Naive thymus-derived CD4-positive, alpha-beta T cell (primary cell): ENCODE results near the gene DVL2. TPM values are rescaled to one million over a fixed set of nuclear protein-coding genes. Genes with fewer than 3 reads are reported as not detected.

Source experiments
- ATAC-seq: fragments of 150-1000 bp; cut with Tn5 transposase; 2 replicates; pipeline ENCODE4 v1.10.0; 2021; ENCODE audit warnings: mild to moderate bottlenecking, moderate library complexity
- CTCF ChIA-PET: fragments of 350-600 bp; sonication (Branson Sonifier 250); formaldehyde crosslinking; loops from one replicate; lab custom pipeline; 2021; ENCODE audit warnings: antibody characterized with exemption; lab: Charles Lee
- POLR2A ChIA-PET: fragments of 350-600 bp; sonication (Branson Sonifier 250); formaldehyde crosslinking; loops from one replicate; lab custom pipeline; 2021; ENCODE audit warnings: antibody characterized with exemption, inconsistent platforms; lab: Charles Lee
- DNase-seq, 9 donors: peaks; one replicate each; pipeline versions ENCODE4 v3.0.0 to v3.0.0-alpha.2; 2020 to 2022; ENCODE audit warnings: mixed read lengths in 1 of 9
- H3K27ac ChIP-seq: one replicate; pipeline ENCODE4 v1.7.0; 2013; ENCODE audit warnings: mild to moderate bottlenecking, low read depth, low read length, moderate library complexity
- H3K27me3 ChIP-seq, 2 donors: one replicate each; pipeline ENCODE4 v1.7.0; 2013; ENCODE audit warnings: low read length in 2 of 2, mild to moderate bottlenecking in 2 of 2, moderate library complexity in 2 of 2; ENCODE audit not compliant: control insufficient read depth in 2 of 2, insufficient read depth in 2 of 2
- H3K36me3 ChIP-seq, 3 experiments: 1 replicate in 2 of 3; 2 replicates in 1 of 3; pipeline ENCODE4 v1.7.0; 2013; ENCODE audit warnings: low read length in 3 of 3, mild to moderate bottlenecking in 3 of 3, moderate library complexity in 1 of 3; ENCODE audit not compliant: insufficient read depth in 3 of 3, control insufficient read depth in 2 of 3
- H3K4me1 ChIP-seq, 2 donors: one replicate each; pipeline ENCODE4 v1.7.0; 2013; ENCODE audit warnings: low read length in 2 of 2, mild to moderate bottlenecking in 2 of 2, moderate library complexity in 1 of 2; ENCODE audit not compliant: control insufficient read depth in 2 of 2, insufficient read depth in 2 of 2
- H3K4me3 ChIP-seq: 2 replicates; pipeline ENCODE4 v1.7.0; 2013; ENCODE audit warnings: mild to moderate bottlenecking, low read length
- H3K9me3 ChIP-seq, 3 experiments: 1 replicate in 2 of 3; 2 replicates in 1 of 3; pipeline ENCODE4 v1.7.0; 2013; ENCODE audit warnings: low read length in 3 of 3; ENCODE audit not compliant: control insufficient read depth in 2 of 3
- H3K27ac Mint-ChIP-seq, 9 donors: one replicate each; pipeline ENCODE4 v1.8.0; 2020 to 2022; ENCODE audit warnings: mixed read lengths in 9 of 9, mild to moderate bottlenecking in 8 of 9, moderate library complexity in 5 of 9, inconsistent platforms in 2 of 9
- H3K27me3 Mint-ChIP-seq, 5 donors: one replicate each; pipeline ENCODE4 v1.8.0; 2021 to 2022; ENCODE audit warnings: mixed read lengths in 5 of 5, mild to moderate bottlenecking in 1 of 5
- H3K36me3 Mint-ChIP-seq, 5 donors: one replicate each; pipeline ENCODE4 v1.8.0; 2020 to 2022; ENCODE audit warnings: mixed read lengths in 5 of 5, mild to moderate bottlenecking in 3 of 5, inconsistent platforms in 1 of 5
- H3K4me1 Mint-ChIP-seq, 7 donors: one replicate each; pipeline ENCODE4 v1.8.0; 2020 to 2022; ENCODE audit warnings: mixed read lengths in 7 of 7, mild to moderate bottlenecking in 3 of 7, inconsistent platforms in 1 of 7
- H3K4me3 Mint-ChIP-seq, 10 donors: one replicate each; pipeline ENCODE4 v1.8.0; 2020 to 2022; ENCODE audit warnings: mild to moderate bottlenecking in 10 of 10, mixed read lengths in 10 of 10, moderate library complexity in 6 of 10, inconsistent platforms in 2 of 10
- H3K9me3 Mint-ChIP-seq, 11 donors: one replicate each; pipeline ENCODE4 v1.8.0; 2020 to 2022; ENCODE audit warnings: mixed read lengths in 11 of 11, mild to moderate bottlenecking in 4 of 11, inconsistent platforms in 1 of 11, moderate library complexity in 1 of 11
- intact Hi-C, 2 donors: fragments of 100-400 bp; cut with micrococcal nuclease; formaldehyde crosslinking; loops; one replicate each; pipeline ENCODE4 v1.15.1; 2023
- polyA plus RNA-seq, 2 donors: library from polyadenylated mRNA; unstranded; fragments of 300-500 nt; fragmentation: Illumina TruSeq; gene quantifications; one replicate each; pipeline ENCODE4 v1.2.3, GENCODE V29; 2021
- total RNA-seq, 6 experiments: library from RNA in 5 of 6; stranded (reverse) in 5 of 6; gene quantifications; 1 replicate in 5 of 6; 2 replicates in 1 of 6; pipeline ENCODE4 v1.2.3 and lab custom pipeline; 2021 to 2026

DVL2 gene
- total and polyA plus RNA-seq, 7 experiments from 2014 or later = 15.1 to 91.5 (median 51.3) TPM

- Histone ChIP-seq H3K9me3 (no peaks in the 10 kb centered on the region), H3K27ac (peak overlapping the region; percentile 97), H3K27me3 (no peaks in the 10 kb centered on the region), H3K4me3 (peak overlapping the region; percentile 61), H3K36me3 (peaks cover 0 to 6% (median 0%) of the 10 kb centered on the region in 3 experiments), H3K4me1 (peaks cover 26 to 51% of the 10 kb centered on the region in 2 donors)
- Mint-ChIP-seq H3K36me3 (no peaks in the 10 kb centered on the region), H3K27me3 (peaks cover 0 to 14% (median 0%) of the 10 kb centered on the region in 5 donors), H3K27ac (peak overlapping the region; percentile 90 to 100 (median 99)), H3K9me3 (peaks cover 0 to 6% (median 0%) of the 10 kb centered on the region in 11 donors), H3K4me3 (peak overlapping the region; percentile 76 to 97 (median 94)), H3K4me1 (peaks cover 36 to 70% (median 66%) of the 10 kb centered on the region in 7 donors)
- ChIA-PET POLR2A (interaction anchor here (0.6 to 13.7 kb wide), 9 partner anchors 11 to 368 kb away, joined by 3 to 265 read pairs (median 5); partner anchors contain the start of genes ACAP1, DVL2, GABARAP and MPDU1), CTCF (no interaction called here)
- ATAC-seq = no peak
- no peak for DNase-seq
- intact Hi-C loops = loop anchor here (1.0 to 10.0 kb wide), 7 partner anchors 168 to 630 kb away; partner anchors contain the start of genes C17orf100 (in 1 of the 2), KDM6B (in 1 of the 2), MED31 (in 1 of the 2) and POLR2A (in 1 of the 2)
Measured at GRCh38 chr17:7215136-7215638, 19.1 kb downstream of the DVL2 start.

- Mint-ChIP-seq H3K36me3 (no peaks in the 10 kb centered on the region), H3K27me3 (peaks cover 0 to 16% (median 0%) of the 10 kb centered on the region in 5 donors), H3K27ac (peak overlapping the region; percentile 90 to 100 (median 99)), H3K4me3 (peak overlapping the region; percentile 76 to 97 (median 94)), H3K4me1 (peaks cover 36 to 69% (median 65%) of the 10 kb centered on the region in 7 donors), H3K9me3 (peaks cover 0 to 5% (median 0%) of the 10 kb centered on the region in 11 donors)
- H3K4me1 ChIP-seq = peaks cover 25 to 49% of the 10 kb centered on the region in 2 donors
- peak overlapping the region; percentile 61 for H3K4me3 ChIP-seq
- H3K27me3 ChIP-seq = no peaks in the 10 kb centered on the region
- peak overlapping the region; percentile 97 for H3K27ac ChIP-seq
- POLR2A ChIA-PET = interaction anchor here (0.6 to 13.7 kb wide), 9 partner anchors 10 to 369 kb away, joined by 3 to 265 read pairs (median 5); partner anchors contain the start of genes ACAP1, DVL2, GABARAP and MPDU1
- peak; percentile 96 to 99 (median 97) for DNase-seq
- H3K9me3 ChIP-seq = no peaks in the 10 kb centered on the region
- CTCF ChIA-PET = interaction anchor here (1.0 kb wide), 1 partner anchor 28 kb away, joined by 5 read pairs; the partner anchor contains the start of gene GABARAP
- no peaks in the 10 kb centered on the region for H3K36me3 ChIP-seq
- ATAC-seq = peak; percentile 90
- intact Hi-C loops = loop anchor here (1.0 to 10.0 kb wide), 13 partner anchors 9 to 630 kb away; partner anchors contain the start of genes DVL2 (in 2 of the 2), EIF5A (in 2 of the 2), ELP5 (in 2 of the 2) and PHF23 (in 2 of the 2)
Measured at GRCh38 chr17:7214300-7215135, 19.8 kb downstream of the DVL2 start.

- Mint-ChIP-seq H3K36me3 (no peaks in the 10 kb centered on the region), H3K9me3 (peaks cover 0 to 4% (median 0%) of the 10 kb centered on the region in 11 donors), H3K27ac (peak overlapping the region; percentile 90 to 100 (median 99)), H3K4me1 (peaks cover 31 to 63% (median 59%) of the 10 kb centered on the region in 7 donors), H3K4me3 (peak overlapping the region; percentile 76 to 97 (median 94)), H3K27me3 (peaks cover 0 to 16% (median 0%) of the 10 kb centered on the region in 5 donors)
- H3K36me3 ChIP-seq = no peaks in the 10 kb centered on the region
- peak overlapping the region; percentile 97 for H3K27ac ChIP-seq
- no peaks in the 10 kb centered on the region for H3K27me3 ChIP-seq
- H3K4me3 ChIP-seq = peak overlapping the region; percentile 61
- intact Hi-C loops = loop anchor here (1.0 to 10.0 kb wide), 12 partner anchors 9 to 631 kb away; partner anchors contain the start of genes DVL2 (in 2 of the 2), EIF5A (in 2 of the 2), ELP5 (in 2 of the 2) and PHF23 (in 2 of the 2)
- DNase-seq = peak in 4 of 9 donors; percentile 73 to 92 (median 80)
- H3K4me1 ChIP-seq = peaks cover 18 to 43% of the 10 kb centered on the region in 2 donors
- H3K9me3 ChIP-seq = no peaks in the 10 kb centered on the region
- ChIA-PET CTCF (interaction anchor here (1.0 kb wide), 1 partner anchor 29 kb away, joined by 5 read pairs; the partner anchor contains the start of gene GABARAP), POLR2A (interaction anchor here (0.9 to 13.7 kb wide), 6 partner anchors 22 to 370 kb away, joined by 4 to 265 read pairs (median 6); partner anchors contain the start of genes ACAP1, DVL2, GABARAP and MPDU1)
- ATAC-seq = peak; percentile 19
Measured at GRCh38 chr17:7213895-7214299, 20.4 kb downstream of the DVL2 start.

- intact Hi-C loops = loop anchor here (10.0 kb wide), 3 partner anchors 557 to 633 kb away; partner anchors contain the start of genes C17orf100 (in 1 of the 2), KDM6B (in 1 of the 2) and MED31 (in 1 of the 2)
- Histone ChIP-seq H3K4me3 (no peak overlapping the region), H3K36me3 (no peaks in the 10 kb centered on the region), H3K27ac (no peak overlapping the region), H3K27me3 (no peaks in the 10 kb centered on the region), H3K9me3 (no peaks in the 10 kb centered on the region), H3K4me1 (peaks cover 14 to 25% of the 10 kb centered on the region in 2 donors)
- peaks cover 0 to 16% (median 0%) of the 10 kb centered on the region in 5 donors for H3K27me3 Mint-ChIP-seq
- DNase-seq = no peak
- H3K4me3 Mint-ChIP-seq = peak overlapping the region in 1 of 10 donors; percentile 18
- peak overlapping the region in 8 of 9 donors; percentile 0 to 79 (median 42) for H3K27ac Mint-ChIP-seq
- peaks cover 0 to 3% (median 0%) of the 10 kb centered on the region in 5 donors for H3K36me3 Mint-ChIP-seq
- ChIA-PET CTCF (no interaction called here), POLR2A (no interaction called here)
- H3K9me3 Mint-ChIP-seq = peaks cover 0 to 4% (median 0%) of the 10 kb centered on the region in 11 donors
- H3K4me1 Mint-ChIP-seq = peaks cover 31 to 46% (median 43%) of the 10 kb centered on the region in 7 donors
- ATAC-seq = no peak
Measured at GRCh38 chr17:7211491-7212273, 22.6 kb downstream of the DVL2 start.

- no peaks in the 10 kb centered on the region for H3K27me3 ChIP-seq
- Mint-ChIP-seq H3K27ac (peak overlapping the region in 4 of 9 donors; percentile 31 to 80 (median 74)), H3K36me3 (peaks cover 0 to 3% (median 0%) of the 10 kb centered on the region in 5 donors), H3K9me3 (peaks cover 0 to 2% (median 0%) of the 10 kb centered on the region in 11 donors), H3K4me1 (peaks cover 34 to 47% (median 43%) of the 10 kb centered on the region in 7 donors), H3K27me3 (peaks cover 0 to 16% (median 0%) of the 10 kb centered on the region in 5 donors), H3K4me3 (no peak overlapping the region)
- DNase-seq (no peak), ATAC-seq (no peak)
- H3K36me3 ChIP-seq = no peaks in the 10 kb centered on the region
- CTCF ChIA-PET = interaction anchor here (0.9 kb wide), 1 partner anchor 24 kb away, joined by 3 read pairs; no protein-coding TSS in a partner anchor
- no peaks in the 10 kb centered on the region for H3K9me3 ChIP-seq
- intact Hi-C loops = no loop called here
- peaks cover 19 to 21% of the 10 kb centered on the region in 2 donors for H3K4me1 ChIP-seq
- POLR2A ChIA-PET = no interaction called here
- H3K27ac ChIP-seq = no peak overlapping the region
- no peak overlapping the region for H3K4me3 ChIP-seq
Measured at GRCh38 chr17:7208754-7209460, 25.4 kb downstream of the DVL2 start.
